Measurements from ENCODE around the gene DNAJC25. TPM values are rescaled to one million over a fixed set of nuclear protein-coding genes. Genes with fewer than 3 reads are reported as not detected.
A peak's percentile ranks its signal among the peaks of the same experiment; 100 is the strongest.

Gene DNAJC25
- total RNA-seq, 1 donor from 2014 or later = 7.4 TPM

DNA sequence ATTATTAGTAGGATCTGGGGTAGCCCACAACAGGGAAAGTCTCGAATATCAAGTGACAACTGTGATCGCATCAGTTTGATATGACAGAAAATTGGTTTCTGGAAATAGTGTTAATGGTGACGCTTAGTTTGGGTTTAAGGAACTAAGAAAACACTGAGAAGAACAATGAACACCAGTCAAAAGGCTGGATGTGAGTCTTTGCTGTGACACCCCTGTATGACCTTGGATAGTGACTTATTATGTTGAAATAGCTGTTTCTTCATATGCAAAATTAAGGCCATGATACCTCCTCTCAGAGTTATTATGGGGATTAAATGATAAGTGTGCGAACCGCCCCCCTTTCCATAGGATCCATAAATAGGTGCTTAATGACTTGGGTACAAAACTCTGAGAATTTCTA, 926 bp downstream of the DNAJC25 start:
- peaks cover 14% of the 10 kb centered on the region for H3K4me1 Mint-ChIP-seq (ENCODE audit: low read depth, unreplicated experiment)
- no peak for DNase-seq

DNA sequence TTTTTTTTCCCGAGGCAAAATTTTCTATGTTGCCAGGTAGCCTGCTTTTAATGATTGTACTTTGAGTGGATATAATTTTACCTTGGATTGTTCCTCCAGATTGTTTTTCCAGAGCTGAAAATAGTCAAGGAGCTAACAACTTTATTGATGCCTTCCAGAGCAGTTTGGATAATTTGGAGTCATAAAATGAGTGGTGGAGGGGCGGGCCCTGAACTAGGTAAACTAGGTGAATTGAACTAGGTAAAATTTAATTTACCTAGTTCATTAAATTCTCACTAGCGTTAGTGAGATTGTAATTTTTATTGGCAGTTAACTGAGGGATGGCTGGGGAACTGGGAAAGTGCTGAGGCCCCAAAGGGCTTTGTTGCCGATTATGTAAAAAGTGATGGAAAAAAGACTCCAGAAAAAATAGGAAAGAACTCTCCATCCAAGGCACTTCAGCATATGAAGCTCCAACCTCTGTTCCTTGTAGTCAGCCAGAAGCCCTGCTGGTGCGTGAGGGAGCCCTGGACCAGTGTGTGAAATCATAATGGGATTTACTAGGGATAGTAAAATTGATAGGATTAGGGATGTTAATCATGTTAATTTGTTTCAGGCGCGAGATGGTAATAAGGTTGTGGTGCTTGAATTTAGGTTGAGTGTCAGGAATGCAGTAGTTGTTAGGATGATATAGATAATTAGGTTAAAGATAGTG, 1.7 kb downstream of the DNAJC25 start:
- no peak overlapping the region for H3K27ac Mint-ChIP-seq (ENCODE audit: unreplicated experiment)
- peak overlapping the region; percentile 90 for H3K4me3 Mint-ChIP-seq (ENCODE audit: unreplicated experiment)
- TF ChIP-seq, protein P1, sequence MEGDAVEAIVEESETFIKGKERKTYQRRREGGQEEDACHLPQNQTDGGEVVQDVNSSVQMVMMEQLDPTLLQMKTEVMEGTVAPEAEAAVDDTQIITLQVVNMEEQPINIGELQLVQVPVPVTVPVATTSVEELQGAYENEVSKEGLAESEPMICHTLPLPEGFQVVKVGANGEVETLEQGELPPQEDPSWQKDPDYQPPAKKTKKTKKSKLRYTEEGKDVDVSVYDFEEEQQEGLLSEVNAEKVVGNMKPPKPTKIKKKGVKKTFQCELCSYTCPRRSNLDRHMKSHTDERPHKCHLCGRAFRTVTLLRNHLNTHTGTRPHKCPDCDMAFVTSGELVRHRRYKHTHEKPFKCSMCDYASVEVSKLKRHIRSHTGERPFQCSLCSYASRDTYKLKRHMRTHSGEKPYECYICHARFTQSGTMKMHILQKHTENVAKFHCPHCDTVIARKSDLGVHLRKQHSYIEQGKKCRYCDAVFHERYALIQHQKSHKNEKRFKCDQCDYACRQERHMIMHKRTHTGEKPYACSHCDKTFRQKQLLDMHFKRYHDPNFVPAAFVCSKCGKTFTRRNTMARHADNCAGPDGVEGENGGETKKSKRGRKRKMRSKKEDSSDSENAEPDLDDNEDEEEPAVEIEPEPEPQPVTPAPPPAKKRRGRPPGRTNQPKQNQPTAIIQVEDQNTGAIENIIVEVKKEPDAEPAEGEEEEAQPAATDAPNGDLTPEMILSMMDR (IDR thresholded peaks at IDR 0.05; ENCODE audit: partially characterized antibody, unreplicated experiment) = no peak

More for the DNA sequence above, 926 bp downstream of the DNAJC25 start:
- H3K27me3 Mint-ChIP-seq (ENCODE audit: unreplicated experiment) = peaks cover 10% of the 10 kb centered on the region
- peaks cover 16% of the 10 kb centered on the region for H3K9me3 Mint-ChIP-seq (ENCODE audit: unreplicated experiment)
- H3K27ac Mint-ChIP-seq (ENCODE audit: unreplicated experiment) = peak overlapping the region; percentile 93
- H3K36me3 Mint-ChIP-seq (ENCODE audit: unreplicated experiment) = no peaks in the 10 kb centered on the region
- TF ChIP-seq, protein P1 (IDR thresholded peaks at IDR 0.05; ENCODE audit: partially characterized antibody, unreplicated experiment) = no peak
- H3K4me3 Mint-ChIP-seq (ENCODE audit: unreplicated experiment) = peak overlapping the region; percentile 90

DNA sequence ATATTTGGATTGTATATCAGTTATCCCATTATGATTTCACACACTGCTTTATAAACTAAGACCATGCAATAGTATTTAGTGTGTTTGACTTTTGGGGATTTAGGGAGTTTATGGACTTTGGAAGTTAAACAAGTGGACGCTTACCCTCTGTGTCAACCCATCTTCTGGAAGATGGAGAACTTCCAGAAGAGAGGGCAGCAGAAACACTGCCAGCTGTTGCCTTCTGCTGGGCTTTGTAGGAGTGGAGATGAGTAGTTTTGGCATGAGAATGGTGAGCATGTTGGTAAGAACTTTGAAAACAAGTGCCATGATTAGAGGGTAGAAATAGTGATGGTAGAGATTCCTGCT, 2.2 kb downstream of the DNAJC25 start:
- Mint-ChIP-seq H3K9me3 (ENCODE audit: unreplicated experiment) (peaks cover 16% of the 10 kb centered on the region), H3K4me1 (ENCODE audit: low read depth, unreplicated experiment) (peaks cover 14% of the 10 kb centered on the region), H3K4me3 (ENCODE audit: unreplicated experiment) (peak overlapping the region; percentile 90), H3K27ac (ENCODE audit: unreplicated experiment) (no peak overlapping the region), H3K27me3 (ENCODE audit: unreplicated experiment) (peaks cover 10% of the 10 kb centered on the region), H3K36me3 (ENCODE audit: unreplicated experiment) (no peaks in the 10 kb centered on the region)
- DNase-seq = no peak
- TF ChIP-seq, protein P1 (IDR thresholded peaks at IDR 0.05; ENCODE audit: partially characterized antibody, unreplicated experiment) = no peak

More for the DNA sequence above, 1.7 kb downstream of the DNAJC25 start:
- DNase-seq = no peak
- Mint-ChIP-seq H3K9me3 (ENCODE audit: unreplicated experiment) (peaks cover 16% of the 10 kb centered on the region), H3K4me1 (ENCODE audit: low read depth, unreplicated experiment) (peaks cover 14% of the 10 kb centered on the region), H3K36me3 (ENCODE audit: unreplicated experiment) (no peaks in the 10 kb centered on the region), H3K27me3 (ENCODE audit: unreplicated experiment) (peaks cover 10% of the 10 kb centered on the region)

DNA sequence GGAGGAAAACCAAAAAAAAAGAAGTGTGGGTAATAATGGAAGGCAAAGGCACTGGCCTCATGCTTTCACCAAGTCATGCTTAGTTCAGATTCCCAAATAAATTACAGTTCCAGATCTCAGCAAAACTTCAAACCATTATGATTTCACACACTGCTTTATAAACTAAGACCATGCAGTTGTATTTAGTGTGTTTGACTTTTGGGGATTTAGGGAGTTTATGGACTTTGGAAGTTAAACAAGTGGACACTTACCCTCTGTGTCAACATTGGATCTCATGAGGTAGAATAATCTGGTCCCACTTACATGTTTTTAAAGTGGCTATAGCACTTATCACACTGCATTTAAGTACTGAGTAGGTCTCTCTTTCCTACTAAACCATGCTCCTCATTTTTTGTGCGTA, 3.7 kb downstream of the DNAJC25 start:
- Mint-ChIP-seq H3K9me3 (ENCODE audit: unreplicated experiment) (peaks cover 16% of the 10 kb centered on the region), H3K27me3 (ENCODE audit: unreplicated experiment) (peaks cover 10% of the 10 kb centered on the region), H3K27ac (ENCODE audit: unreplicated experiment) (no peak overlapping the region), H3K4me3 (ENCODE audit: unreplicated experiment) (no peak overlapping the region), H3K36me3 (ENCODE audit: unreplicated experiment) (no peaks in the 10 kb centered on the region), H3K4me1 (ENCODE audit: low read depth, unreplicated experiment) (peaks cover 14% of the 10 kb centered on the region)
- TF ChIP-seq, protein P1 (IDR thresholded peaks at IDR 0.05; ENCODE audit: partially characterized antibody, unreplicated experiment) = no peak
- DNase-seq = no peak

DNA sequence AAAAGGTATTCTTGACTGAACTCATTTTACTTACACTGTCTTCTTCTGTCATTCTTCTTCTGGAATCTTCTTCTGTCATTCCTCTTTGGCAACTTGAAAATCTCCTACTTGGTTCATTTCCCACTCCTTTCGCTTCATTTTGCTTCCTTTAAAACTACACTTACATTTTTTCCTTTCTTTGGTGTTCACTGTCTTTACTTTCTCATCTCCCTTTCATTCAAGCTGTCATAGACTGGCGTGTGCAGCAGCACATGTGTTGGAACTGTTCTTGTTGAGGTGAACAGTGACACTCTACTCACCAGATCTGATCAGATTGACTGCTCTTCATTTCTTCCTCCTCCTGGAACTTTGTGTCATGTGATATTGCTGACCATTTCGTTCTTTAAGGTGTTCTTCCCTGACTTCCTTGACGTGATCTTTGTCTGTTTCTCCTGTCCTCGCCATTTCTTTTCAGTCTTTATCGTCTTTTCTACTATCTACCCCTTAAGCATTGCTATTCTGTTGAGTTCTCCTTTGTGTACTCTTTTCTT, 6.4 kb downstream of the DNAJC25 start:
- no peak overlapping the region for H3K27ac Mint-ChIP-seq (ENCODE audit: unreplicated experiment)
- H3K36me3 Mint-ChIP-seq (ENCODE audit: unreplicated experiment) = no peaks in the 10 kb centered on the region
- peaks cover 2% of the 10 kb centered on the region for H3K9me3 Mint-ChIP-seq (ENCODE audit: unreplicated experiment)
- H3K4me1 Mint-ChIP-seq (ENCODE audit: low read depth, unreplicated experiment) = peaks cover 8% of the 10 kb centered on the region
- TF ChIP-seq, protein P1 (IDR thresholded peaks at IDR 0.05; ENCODE audit: partially characterized antibody, unreplicated experiment) = no peak
- peaks cover 1% of the 10 kb centered on the region for H3K27me3 Mint-ChIP-seq (ENCODE audit: unreplicated experiment)
- no peak overlapping the region for H3K4me3 Mint-ChIP-seq (ENCODE audit: unreplicated experiment)
- DNase-seq = no peak

All from glutamatergic neuron (in vitro differentiated cells).